NT2/D1 (cell line): Measurements from ENCODE around the gene GSAP.

ENCODE experiments used
- SUZ12 ChIP-seq: IDR thresholded peaks from 2 replicates; pipeline ENCODE4 v1.6.1; 2011; ENCODE audit not compliant: insufficient read length, insufficient read depth; ENCODE audit errors: extremely low read depth
- YY1 ChIP-seq: IDR thresholded peaks from 2 replicates; pipeline ENCODE4 v1.6.1; 2011; ENCODE audit not compliant: insufficient read length, insufficient read depth
- ZNF274 ChIP-seq: IDR thresholded peaks from 2 replicates; pipeline ENCODE4 v1.6.1; 2011; ENCODE audit warnings: mild to moderate bottlenecking, low read depth, low read length

DNA sequence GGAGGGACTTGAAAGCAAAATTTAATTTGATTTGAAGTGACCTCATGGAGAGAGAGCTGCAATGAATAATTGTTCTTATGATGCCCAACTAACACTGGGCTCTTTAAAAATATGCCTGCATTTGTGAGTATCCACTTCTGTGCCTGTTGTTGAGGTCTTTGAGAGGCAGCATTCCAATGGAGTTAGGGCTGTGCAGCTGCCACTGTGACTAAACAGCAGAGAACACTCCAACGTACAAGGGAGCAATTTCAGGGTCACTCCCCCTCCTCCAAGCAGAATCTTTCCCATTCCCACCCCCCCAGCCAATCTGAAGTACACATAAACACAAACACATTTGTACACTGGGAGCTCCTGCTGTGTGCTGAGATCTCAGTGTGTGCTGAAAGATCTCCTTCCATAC is 28.0 kb upstream of the GSAP start:
- TF ChIP-seq ZNF274 (no peak), SUZ12 (no peak), YY1 (no peak)
